Chondrocyte (in vitro differentiated cells): ENCODE data around the gene CREB5. TPM values are rescaled to one million over a fixed set of nuclear protein-coding genes. Genes with fewer than 3 reads are reported as not detected.

Experiments
- DNase-seq: peaks from one replicate; pipeline ENCODE4 v3.0.0; 2021; ENCODE audit warnings: mixed read lengths, low spot score
- H3K27ac Mint-ChIP-seq: one replicate; pipeline ENCODE4 v1.8.0; 2021; ENCODE audit warnings: mild to moderate bottlenecking, moderate library complexity, mixed read lengths; ENCODE audit not compliant: unreplicated experiment
- H3K27me3 Mint-ChIP-seq: 2 replicates; pipeline ENCODE4 v1.8.0; 2021; ENCODE audit warnings: low read depth, mixed read lengths
- H3K36me3 Mint-ChIP-seq: 2 replicates; pipeline ENCODE4 v1.8.0; 2021; ENCODE audit warnings: low read depth, mixed read lengths
- H3K4me1 Mint-ChIP-seq: 2 replicates; pipeline ENCODE4 v1.8.0; 2021; ENCODE audit warnings: low read depth, mild to moderate bottlenecking, mixed read lengths
- H3K4me3 Mint-ChIP-seq: one replicate; pipeline ENCODE4 v1.8.0; 2021; ENCODE audit warnings: mild to moderate bottlenecking, moderate library complexity, mixed read lengths; ENCODE audit not compliant: unreplicated experiment
- H3K9me3 Mint-ChIP-seq: 2 replicates; pipeline ENCODE4 v1.8.0; 2021; ENCODE audit warnings: low read depth, mixed read lengths
- CTCF ChIP-seq: fragments of 200-600 bp; sonication (generic); IDR thresholded peaks from 2 replicates; pipeline ENCODE4 v1.5.0; 2021; ENCODE audit warnings: antibody characterized with exemption, mild to moderate bottlenecking, moderate library complexity
- total RNA-seq: library from RNA; stranded (reverse); gene quantifications from 3 replicates; pipeline ENCODE4 v1.2.1, GENCODE V29; 2021

Gene CREB5
- total RNA-seq, 1 donor from 2014 or later: 8.2 TPM

- Mint-ChIP-seq H3K4me1 (no peaks in the 10 kb centered on the region), H3K4me3 (no peak overlapping the region), H3K27ac (no peak overlapping the region), H3K36me3 (peaks cover 6% of the 10 kb centered on the region), H3K9me3 (no peaks in the 10 kb centered on the region), H3K27me3 (no peaks in the 10 kb centered on the region)
- TF ChIP-seq CTCF: no peak
- no peak for DNase-seq
These were observed 305.2 kb downstream of the CREB5 start for GRCh38 chr7:28717445-28718054.

- H3K27me3 Mint-ChIP-seq: no peaks in the 10 kb centered on the region
- no peak for TF ChIP-seq CTCF
- no peak overlapping the region for H3K27ac Mint-ChIP-seq
- no peak overlapping the region for H3K4me3 Mint-ChIP-seq
- no peaks in the 10 kb centered on the region for H3K9me3 Mint-ChIP-seq
- no peak for DNase-seq
- no peaks in the 10 kb centered on the region for H3K4me1 Mint-ChIP-seq
- H3K36me3 Mint-ChIP-seq: peaks cover 6% of the 10 kb centered on the region
These were observed 305.8 kb downstream of the CREB5 start for GRCh38 chr7:28718055-28718481.

- peaks cover 6% of the 10 kb centered on the region for H3K36me3 Mint-ChIP-seq
- no peak for TF ChIP-seq CTCF
- DNase-seq: no peak
- H3K27me3 Mint-ChIP-seq: no peaks in the 10 kb centered on the region
- no peaks in the 10 kb centered on the region for H3K9me3 Mint-ChIP-seq
- H3K27ac Mint-ChIP-seq: no peak overlapping the region
- no peaks in the 10 kb centered on the region for H3K4me1 Mint-ChIP-seq
- no peak overlapping the region for H3K4me3 Mint-ChIP-seq
These were observed 306.2 kb downstream of the CREB5 start for GRCh38 chr7:28718545-28718944.

- peaks cover 9% of the 10 kb centered on the region for H3K36me3 Mint-ChIP-seq
- H3K27me3 Mint-ChIP-seq: no peaks in the 10 kb centered on the region
- H3K9me3 Mint-ChIP-seq: no peaks in the 10 kb centered on the region
- H3K4me1 Mint-ChIP-seq: peaks cover 15% of the 10 kb centered on the region
- no peak for DNase-seq
- no peak for TF ChIP-seq CTCF
- H3K4me3 Mint-ChIP-seq: no peak overlapping the region
- H3K27ac Mint-ChIP-seq: no peak overlapping the region
These were observed 310.4 kb downstream of the CREB5 start for GRCh38 chr7:28722684-28723083.

GRCh38 chr7:28723336-28723735, 311.0 kb downstream of the CREB5 start:
- no peaks in the 10 kb centered on the region for H3K9me3 Mint-ChIP-seq
- H3K27ac Mint-ChIP-seq: no peak overlapping the region
- DNase-seq: no peak
- no peak overlapping the region for H3K4me3 Mint-ChIP-seq
- peaks cover 9% of the 10 kb centered on the region for H3K36me3 Mint-ChIP-seq
- no peak for TF ChIP-seq CTCF
- no peaks in the 10 kb centered on the region for H3K27me3 Mint-ChIP-seq
- peaks cover 15% of the 10 kb centered on the region for H3K4me1 Mint-ChIP-seq
